Cardiac muscle cell (in vitro differentiated cells and primary cell): ENCODE data around the gene SEPTIN5. TPM values are rescaled to one million over a fixed set of nuclear protein-coding genes. Genes with fewer than 3 reads are reported as not detected.

Source experiments
- DNase-seq, 2 donors: peaks; one replicate each; pipeline versions ENCODE4 v3.0.0 to v3.0.0-alpha.2; 2010 to 2017; ENCODE audit warnings: low read depth in 1 of 2, low spot score in 1 of 2
- H3K27ac ChIP-seq: fragments of 200-600 bp; sonication (generic); 2 replicates; pipeline ENCODE4 v1.5.1; 2016
- H3K27me3 ChIP-seq: fragments of 200-600 bp; sonication (generic); 2 replicates; pipeline ENCODE4 v1.6.0; 2016; ENCODE audit warnings: control low read depth
- H3K36me3 ChIP-seq: fragments of 200-600 bp; sonication (generic); 2 replicates; pipeline ENCODE4 v1.5.1; 2016; ENCODE audit warnings: control low read depth
- H3K4me1 ChIP-seq: fragments of 200-600 bp; sonication (generic); 2 replicates; pipeline ENCODE4 v1.8.1; 2017; ENCODE audit warnings: low read depth, mild to moderate bottlenecking, mixed run types
- H3K4me3 ChIP-seq: fragments of 200-600 bp; sonication (generic); 2 replicates; pipeline ENCODE4 v1.5.1; 2016; ENCODE audit warnings: mild to moderate bottlenecking
- H3K9me3 ChIP-seq: fragments of 200-600 bp; sonication (generic); 2 replicates; pipeline ENCODE4 v1.5.1; 2017; ENCODE audit warnings: low read depth, mild to moderate bottlenecking, control low read depth
- CTCF ChIP-seq: IDR thresholded peaks from 2 replicates; pipeline ENCODE4 v1.5.1; 2012; ENCODE audit warnings: low read depth, mild to moderate bottlenecking, low read length
- polyA plus RNA-seq: library from polyadenylated mRNA; unstranded; fragments of >200 nt; fragmentation: Nextera tagmentation; extraction: Ambion mirVana; gene quantifications from 2 replicates; pipeline ENCODE4 v1.2.1, GENCODE V29; 2016
- total RNA-seq: library from RNA; depleted of rRNA; stranded (reverse); fragments of >200 nt; gene quantifications from 2 replicates; pipeline ENCODE4 v1.2.3, GENCODE V29; 2016

SEPTIN5 gene
- total and polyA plus RNA-seq, 2 experiments from 2014 or later = 129 to 303 TPM

- peaks cover 18% of the 10 kb centered on the region for H3K4me1 ChIP-seq
- no peak for DNase-seq
- no peak overlapping the region for H3K27ac ChIP-seq
- H3K9me3 ChIP-seq = no peaks in the 10 kb centered on the region
- no peaks in the 10 kb centered on the region for H3K27me3 ChIP-seq
- no peak overlapping the region for H3K4me3 ChIP-seq
- no peaks in the 10 kb centered on the region for H3K36me3 ChIP-seq
- no peak for TF ChIP-seq CTCF
These were observed 21.6 kb downstream of the SEPTIN5 start for GRCh38 chr22:19735665-19736510.

DNA sequence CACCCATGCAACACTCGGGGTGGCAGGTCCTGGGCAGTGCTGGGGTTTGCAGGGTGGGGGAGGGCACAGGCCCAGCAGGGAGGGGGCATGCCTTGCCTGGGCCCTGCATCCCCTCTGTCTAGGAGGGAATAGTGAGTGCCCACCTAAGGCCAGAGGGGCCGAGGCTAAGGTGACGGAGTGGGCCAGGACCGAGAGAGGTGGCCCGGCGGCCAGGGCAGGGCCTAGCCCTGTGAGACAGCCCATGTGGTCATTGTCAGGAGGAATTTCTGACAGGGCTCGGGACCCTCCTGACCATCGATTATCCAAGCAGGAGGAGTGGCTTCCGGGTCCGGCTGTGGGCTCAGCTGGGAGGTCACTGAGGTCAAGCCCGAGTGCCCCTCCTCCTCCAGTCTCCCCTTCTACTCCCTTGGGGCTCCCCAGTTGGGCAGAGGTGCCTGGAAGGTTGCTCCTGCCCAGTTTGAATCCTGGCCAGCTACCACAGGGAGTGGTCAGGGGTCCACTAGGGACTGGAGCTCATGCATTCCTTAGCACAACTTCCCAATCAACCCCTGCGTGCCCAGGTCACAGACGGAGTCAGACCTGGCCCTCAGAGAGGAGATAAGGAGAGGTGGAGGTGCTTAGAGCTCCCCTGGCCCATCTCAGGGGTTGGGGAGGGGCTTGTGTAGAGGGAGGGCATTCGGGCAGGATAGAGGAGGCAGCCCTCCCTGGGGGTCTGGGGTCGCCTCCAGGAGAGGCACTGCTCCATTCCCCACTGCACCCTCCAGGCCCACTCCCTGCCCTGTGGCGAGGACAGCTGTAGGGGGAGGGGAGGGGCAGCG, 23.8 kb downstream of the SEPTIN5 start:
- no peaks in the 10 kb centered on the region for H3K27me3 ChIP-seq
- no peak for DNase-seq
- H3K4me1 ChIP-seq = peaks cover 18% of the 10 kb centered on the region

GRCh38 chr22:19738664-19739447, 24.6 kb downstream of the SEPTIN5 start:
- no peak for DNase-seq
- H3K9me3 ChIP-seq = no peaks in the 10 kb centered on the region
- no peaks in the 10 kb centered on the region for H3K27me3 ChIP-seq
- H3K36me3 ChIP-seq = no peaks in the 10 kb centered on the region
- no peak for TF ChIP-seq CTCF
- peaks cover 18% of the 10 kb centered on the region for H3K4me1 ChIP-seq
- H3K4me3 ChIP-seq = no peak overlapping the region
- no peak overlapping the region for H3K27ac ChIP-seq

More for the DNA sequence above, 23.8 kb downstream of the SEPTIN5 start:
- Histone ChIP-seq H3K9me3 (no peaks in the 10 kb centered on the region), H3K4me3 (no peak overlapping the region), H3K27ac (peak overlapping the region; percentile 24), H3K36me3 (no peaks in the 10 kb centered on the region)
- no peak for TF ChIP-seq CTCF

GRCh38 chr22:19739448-19739895, 25.2 kb downstream of the SEPTIN5 start:
- peaks cover 18% of the 10 kb centered on the region for H3K4me1 ChIP-seq
- H3K4me3 ChIP-seq = no peak overlapping the region
- no peak for TF ChIP-seq CTCF
- no peak for DNase-seq
- H3K9me3 ChIP-seq = no peaks in the 10 kb centered on the region
- no peaks in the 10 kb centered on the region for H3K36me3 ChIP-seq
- no peak overlapping the region for H3K27ac ChIP-seq
- H3K27me3 ChIP-seq = no peaks in the 10 kb centered on the region

DNA sequence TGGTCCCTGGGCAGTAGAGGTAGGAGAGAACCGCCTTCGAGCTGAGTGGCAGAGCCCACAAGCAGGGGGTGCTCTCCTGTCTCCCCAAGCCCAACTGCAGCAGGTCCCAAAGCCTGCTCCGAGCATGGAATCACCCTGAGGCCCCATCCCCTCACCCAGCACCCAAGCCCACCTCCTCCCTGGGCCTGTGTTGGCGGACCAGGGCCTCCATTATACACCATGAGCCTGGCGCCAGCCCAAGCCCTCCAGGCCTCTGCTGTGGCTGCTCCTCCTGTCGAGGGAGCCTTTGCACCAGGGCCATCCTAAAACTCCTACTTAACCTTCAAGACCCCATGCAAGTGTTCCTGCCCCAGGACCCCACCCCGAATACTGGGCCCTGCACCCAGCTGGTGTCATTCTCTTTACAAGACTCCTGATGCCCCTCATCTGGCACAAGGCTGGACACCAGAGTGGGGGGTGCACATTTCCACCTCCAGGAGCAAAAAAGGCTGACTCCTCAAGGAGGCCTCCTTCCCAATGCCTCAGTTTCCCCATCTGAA, 25.7 kb downstream of the SEPTIN5 start:
- no peak overlapping the region for H3K4me3 ChIP-seq
- no peak overlapping the region for H3K27ac ChIP-seq
- peaks cover 19% of the 10 kb centered on the region for H3K4me1 ChIP-seq
- DNase-seq = no peak
- H3K27me3 ChIP-seq = no peaks in the 10 kb centered on the region
- no peak for TF ChIP-seq CTCF
- H3K36me3 ChIP-seq = no peaks in the 10 kb centered on the region
- no peaks in the 10 kb centered on the region for H3K9me3 ChIP-seq
